ENCODE results near the gene MYL5. TPM values are rescaled to one million over a fixed set of nuclear protein-coding genes. Genes with fewer than 3 reads are reported as not detected.

MYL5 gene
- total and polyA plus RNA-seq, 2 of the 4 experiments (the other 2 are of a cell fraction): 9.1 to 16.0 TPM

- Histone ChIP-seq H3K4me3 (ENCODE audit: insufficient read depth, low read depth, low read length) (no peak overlapping the region), H3K36me3 (ENCODE audit: control insufficient read depth, insufficient read depth, low read length) (no peaks in the 10 kb centered on the region), H3K79me1 (ENCODE audit: low read depth in 1 of 2, low read length in 2 of 2) (no peaks in the 10 kb centered on the region), H3K27me3 (ENCODE audit: control insufficient read depth, insufficient read depth, low read length) (peaks cover 4% of the 10 kb centered on the region; the same call in 1 of the 2 replicates), H3K23ac (ENCODE audit: low read depth, low read length) (no peak overlapping the region), H3K56ac (ENCODE audit: extremely low read depth, insufficient read depth, low read length) (no peak overlapping the region), H3K4ac (ENCODE audit: low read depth, low read length) (no peak overlapping the region), H2BK5ac (ENCODE audit: low read depth, low read length, poor library complexity, severe bottlenecking) (no peak overlapping the region), H3K9me1 (ENCODE audit: insufficient read depth, low read length) (no peaks in the 10 kb centered on the region), H3K4me2 (ENCODE audit: low read depth, low read length) (no peak overlapping the region), H3K9me3 (ENCODE audit: control insufficient read depth, insufficient read depth, low read length) (no peaks in the 10 kb centered on the region; the same call in 1 of the 2 replicates), H3K18ac (ENCODE audit: low read depth, low read length) (no peak overlapping the region), H4K8ac (ENCODE audit: low read depth in 2 of 2, low read length in 2 of 2) (no peak overlapping the region), H3K4me1 (ENCODE audit: control insufficient read depth, insufficient read depth, low read length) (no peaks in the 10 kb centered on the region), H4K5ac (ENCODE audit: low read depth, low read length) (no peak overlapping the region), H2BK20ac (ENCODE audit: low read depth, low read length) (no peak overlapping the region), H4K20me1 (ENCODE audit: insufficient read depth, low read length) (no peaks in the 10 kb centered on the region), H2AK9ac (replicated peaks; ENCODE audit: low read depth, low read length, poor library complexity) (no peak overlapping the region), H3K14ac (replicated peaks; ENCODE audit: low read depth, low read length) (no peak overlapping the region), H2BK15ac (ENCODE audit: low read depth, low read length) (no peak overlapping the region), H2BK120ac (ENCODE audit: low read depth, low read length) (no peak overlapping the region), H3K27ac (ENCODE audit: insufficient read depth, low read length) (no peak overlapping the region), H3K9ac (ENCODE audit: low read depth, low read length) (no peak overlapping the region), H4K91ac (ENCODE audit: insufficient read depth, low read depth, low read length) (no peak overlapping the region), H2AK5ac (ENCODE audit: low read depth, low read length) (no peak overlapping the region), H2AFZ (replicated peaks; ENCODE audit: low read length, poor library complexity) (no peak overlapping the region)
- DNase-seq: no peak
- ChIA-PET CTCF (no interaction called here), POLR2A (ENCODE audit: unreplicated experiment) (no interaction called here)
- WGBS, 2 experiments (ENCODE audit: extremely low coverage in 2 of 2, insufficient read length in 1 of 2): 83% methylated on average over 10 of the region's 12 CpGs; no CpG with 5 or more reads in 1 of the 2 experiments
- TF ChIP-seq RAD21 (IDR thresholded peaks at IDR 0.05; ENCODE audit: low read length) (no peak), USF2 (IDR thresholded peaks at IDR 0.05; ENCODE audit: low read depth, low read length) (no peak), FOS (IDR thresholded peaks at IDR 0.05; ENCODE audit: low read depth, low read length) (no peak), CHD1 (IDR thresholded peaks at IDR 0.05; ENCODE audit: low read depth, low read length) (no peak), NFE2L2 (IDR thresholded peaks at IDR 0.05; ENCODE audit: low read depth, low read length) (no peak), POLR2A (IDR thresholded peaks at IDR 0.05; ENCODE audit: low read depth, low read length) (no peak), CTCF (conservative IDR thresholded peaks at IDR 0.05; ENCODE audit: low read depth, low read length) (no peak), CEBPB (IDR thresholded peaks at IDR 0.05; ENCODE audit: low read depth, low read length) (no peak), ELK1 (IDR thresholded peaks at IDR 0.05; ENCODE audit: borderline replicate concordance, low read depth, low read length) (no peak), BHLHE40 (IDR thresholded peaks at IDR 0.05; ENCODE audit: low read depth, low read length) (no peak), MXI1 (IDR thresholded peaks at IDR 0.05; ENCODE audit: borderline replicate concordance, low read depth, low read length) (no peak), MAZ (IDR thresholded peaks at IDR 0.05; ENCODE audit: borderline replicate concordance, low read depth, low read length) (no peak)
- no TSS peak for BruUV-seq (replicated peaks)
- intact Hi-C loops (cut with micrococcal nuclease): no loop called here
- no peak for ATAC-seq (ENCODE audit: low read depth)
- in situ Hi-C loops (cut with MboI; ENCODE audit: low sequenced_read_pairs): no loop called here
- dilution Hi-C loops (cut with HindIII; ENCODE audit: low sequenced_read_pairs, unreplicated experiment): no loop called here
These were observed 9.0 kb upstream of the MYL5 start for GRCh38 chr4:665381-665750.

Data from IMR-90 (cell line).